Neural cell (in vitro differentiated cells): ENCODE measurements around the gene BCAS1. TPM values are rescaled to one million over a fixed set of nuclear protein-coding genes. Genes with fewer than 3 reads are reported as not detected.

ENCODE experiments used
- H2AFZ ChIP-seq: fragments of 200-600, 300-800 bp; sonication (generic), shearing (Covaris generic); 2 replicates; pipeline ENCODE4 v1.6.0; 2014; ENCODE audit warnings: low read depth, mild to moderate bottlenecking, antibody characterized with exemption, low read length, moderate library complexity
- H3F3A ChIP-seq: fragments of 200-600 bp; shearing (Covaris generic); 2 replicates; pipeline ENCODE4 v1.6.1; 2016; ENCODE audit warnings: mild to moderate bottlenecking, moderate library complexity, mixed read lengths, antibody characterized with exemption, low read length; ENCODE audit not compliant: insufficient read depth, poor library complexity, severe bottlenecking
- H3K27ac ChIP-seq: fragments of 200-600, 300-800 bp; sonication (generic), shearing (Covaris generic); 2 replicates; pipeline ENCODE4 v1.5.1; 2014; ENCODE audit warnings: mild to moderate bottlenecking, low read length, moderate library complexity
- H3K27me3 ChIP-seq: fragments of 300-800, 200-600 bp; sonication (generic), shearing (Covaris generic); 2 replicates; pipeline ENCODE4 v1.6.0; 2014; ENCODE audit warnings: mild to moderate bottlenecking, low read depth, low read length, moderate library complexity; ENCODE audit not compliant: insufficient read depth
- H3K36me3 ChIP-seq: fragments of 300-800, 200-600 bp; sonication (generic), shearing (Covaris generic); 2 replicates; pipeline ENCODE4 v1.5.1; 2014; ENCODE audit warnings: mild to moderate bottlenecking, antibody characterized with exemption, low read length, moderate library complexity; ENCODE audit not compliant: insufficient read depth
- H3K4me2 ChIP-seq: fragments of 300-800, 200-600 bp; sonication (generic), shearing (Covaris generic); 2 replicates; pipeline ENCODE4 v1.6.0; 2014; ENCODE audit warnings: mild to moderate bottlenecking, low read length
- H3K4me3 ChIP-seq: fragments of 300-800, 200-600 bp; sonication (generic), shearing (Covaris generic); 2 replicates; pipeline ENCODE4 v1.5.1; 2014; ENCODE audit warnings: mild to moderate bottlenecking, low read length, moderate library complexity
- H3K79me2 ChIP-seq: fragments of 200-600 bp; shearing (Covaris generic); replicated peaks from 2 replicates; pipeline ENCODE4 v1.6.0; 2014; ENCODE audit warnings: mild to moderate bottlenecking, low read length, moderate library complexity; ENCODE audit not compliant: insufficient read depth
- H3K9ac ChIP-seq: fragments of 300-800, 200-600 bp; sonication (generic), shearing (Covaris generic); 2 replicates; pipeline ENCODE4 v1.6.1; 2016; ENCODE audit warnings: mild to moderate bottlenecking, low read length, mixed read lengths
- H3K9me2 ChIP-seq: fragments of 200-600 bp; shearing (Covaris generic); 2 replicates; pipeline ENCODE4 v1.6.1; 2016; ENCODE audit warnings: mild to moderate bottlenecking, low read length, mixed read lengths; ENCODE audit not compliant: insufficient read depth
- H3K9me3 ChIP-seq: fragments of 200-600, 300-800 bp; sonication (generic), shearing (Covaris generic); 2 replicates; pipeline ENCODE4 v1.6.1; 2016; ENCODE audit warnings: mild to moderate bottlenecking, mixed run types, low read length, moderate library complexity, mixed read lengths
- H4K20me1 ChIP-seq: fragments of 200-600 bp; shearing (Covaris generic); 2 replicates; pipeline ENCODE4 v1.6.1; 2016; ENCODE audit warnings: mild to moderate bottlenecking, mixed run types; ENCODE audit not compliant: insufficient read depth
- EP300 ChIP-seq: fragments of 450-650 bp; conservative IDR thresholded peaks from 2 replicates; pipeline ENCODE4 v1.6.1; 2014; ENCODE audit warnings: antibody characterized with exemption, mild to moderate bottlenecking, moderate library complexity; ENCODE audit not compliant: poor library complexity, severe bottlenecking
- EZH2 ChIP-seq: fragments of 200-600, 300-800 bp; shearing (Covaris generic), sonication (generic); IDR thresholded peaks from 2 replicates; pipeline ENCODE4 v1.6.1; 2014; ENCODE audit warnings: antibody characterized with exemption, low read length, borderline replicate concordance, mild to moderate bottlenecking; ENCODE audit not compliant: insufficient read depth, poor library complexity, severe bottlenecking
- MXI1 ChIP-seq: fragments of 450-650 bp; conservative IDR thresholded peaks from 2 replicates; pipeline ENCODE4 v1.6.1; 2014; ENCODE audit warnings: antibody characterized with exemption, mild to moderate bottlenecking; ENCODE audit not compliant: poor library complexity, severe bottlenecking
- POLR2AphosphoS5 ChIP-seq: IDR thresholded peaks from 2 replicates; pipeline ENCODE4 v1.6.1; 2012
- RAD21 ChIP-seq: fragments of 450-650 bp; conservative IDR thresholded peaks from 2 replicates; pipeline ENCODE4 v1.6.1; 2014; ENCODE audit warnings: antibody characterized with exemption, mild to moderate bottlenecking, moderate library complexity
- REST ChIP-seq: IDR thresholded peaks from 2 replicates; pipeline ENCODE4 v1.6.1; 2012; ENCODE audit warnings: borderline replicate concordance
- SMC3 ChIP-seq: fragments of 450-650 bp; conservative IDR thresholded peaks from 2 replicates; pipeline ENCODE4 v1.6.1; 2014; ENCODE audit warnings: antibody characterized with exemption, mild to moderate bottlenecking, moderate library complexity; ENCODE audit not compliant: poor library complexity
- TAF1 ChIP-seq: IDR thresholded peaks from 2 replicates; pipeline ENCODE4 v1.6.1; 2012; ENCODE audit warnings: low read depth
- polyA plus RNA-seq: library from polyadenylated mRNA; depleted of rRNA; stranded (reverse); fragments of >200 nt; gene quantifications from 2 replicates; pipeline ENCODE4 v1.2.3, GENCODE V29; 2014
- TF ChIP-seq, protein P1 (sequence below): fragments of 450-650 bp; IDR thresholded peaks from 2 replicates; pipeline ENCODE4 v1.5.1; 2014; ENCODE audit warnings: antibody characterized with exemption, mild to moderate bottlenecking, moderate library complexity; ENCODE audit not compliant: poor library complexity, severe bottlenecking

BCAS1 gene
- polyA plus RNA-seq, 1 donor from 2014 or later = not detected

DNA sequence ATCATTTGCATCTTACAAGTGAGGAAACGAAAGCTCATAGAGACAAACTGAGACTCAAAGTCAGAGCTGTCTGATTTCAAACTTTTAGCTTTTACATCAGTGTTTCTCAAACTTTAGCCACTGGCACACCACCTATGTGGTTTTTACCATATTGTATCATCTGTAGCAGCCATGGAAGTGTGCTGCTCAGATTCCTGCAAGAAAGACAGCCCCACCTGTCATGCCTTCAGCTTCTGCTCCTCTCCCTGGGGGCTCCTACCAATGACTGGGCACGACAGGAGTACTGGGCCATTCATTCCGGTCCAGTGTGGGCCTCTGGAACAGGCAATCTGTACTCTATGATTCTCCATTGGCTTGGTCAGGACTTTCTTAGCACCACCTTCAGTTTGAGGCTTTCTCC, 87.0 kb downstream of the BCAS1 start:
- Histone ChIP-seq H3K4me2 (no peak overlapping the region), H3K27ac (no peak overlapping the region), H3K4me3 (no peak overlapping the region), H3K36me3 (no peaks in the 10 kb centered on the region), H3K9me3 (no peaks in the 10 kb centered on the region), H4K20me1 (no peaks in the 10 kb centered on the region), H3K27me3 (no peaks in the 10 kb centered on the region), H3K79me2 (no peaks in the 10 kb centered on the region), H3F3A (no peaks in the 10 kb centered on the region), H3K9ac (no peak overlapping the region), H2AFZ (no peak overlapping the region), H3K9me2 (no peaks in the 10 kb centered on the region)
- no peak for TF ChIP-seq EZH2

- Histone ChIP-seq H3K27me3 (no peaks in the 10 kb centered on the region), H3K9ac (no peak overlapping the region), H3K36me3 (no peaks in the 10 kb centered on the region), H3K79me2 (no peaks in the 10 kb centered on the region), H3K27ac (no peak overlapping the region), H4K20me1 (no peaks in the 10 kb centered on the region), H2AFZ (no peak overlapping the region), H3F3A (no peaks in the 10 kb centered on the region), H3K9me3 (no peaks in the 10 kb centered on the region), H3K9me2 (no peaks in the 10 kb centered on the region), H3K4me2 (no peak overlapping the region), H3K4me3 (no peak overlapping the region)
- TF ChIP-seq, protein P1, sequence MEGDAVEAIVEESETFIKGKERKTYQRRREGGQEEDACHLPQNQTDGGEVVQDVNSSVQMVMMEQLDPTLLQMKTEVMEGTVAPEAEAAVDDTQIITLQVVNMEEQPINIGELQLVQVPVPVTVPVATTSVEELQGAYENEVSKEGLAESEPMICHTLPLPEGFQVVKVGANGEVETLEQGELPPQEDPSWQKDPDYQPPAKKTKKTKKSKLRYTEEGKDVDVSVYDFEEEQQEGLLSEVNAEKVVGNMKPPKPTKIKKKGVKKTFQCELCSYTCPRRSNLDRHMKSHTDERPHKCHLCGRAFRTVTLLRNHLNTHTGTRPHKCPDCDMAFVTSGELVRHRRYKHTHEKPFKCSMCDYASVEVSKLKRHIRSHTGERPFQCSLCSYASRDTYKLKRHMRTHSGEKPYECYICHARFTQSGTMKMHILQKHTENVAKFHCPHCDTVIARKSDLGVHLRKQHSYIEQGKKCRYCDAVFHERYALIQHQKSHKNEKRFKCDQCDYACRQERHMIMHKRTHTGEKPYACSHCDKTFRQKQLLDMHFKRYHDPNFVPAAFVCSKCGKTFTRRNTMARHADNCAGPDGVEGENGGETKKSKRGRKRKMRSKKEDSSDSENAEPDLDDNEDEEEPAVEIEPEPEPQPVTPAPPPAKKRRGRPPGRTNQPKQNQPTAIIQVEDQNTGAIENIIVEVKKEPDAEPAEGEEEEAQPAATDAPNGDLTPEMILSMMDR = no peak
- no peak for TF ChIP-seq TAF1
- no peak for TF ChIP-seq POLR2AphosphoS5
- TF ChIP-seq EP300 = no peak
- no peak for TF ChIP-seq EZH2
- TF ChIP-seq SMC3 = no peak
- TF ChIP-seq MXI1 = no peak
- TF ChIP-seq REST = no peak
- TF ChIP-seq RAD21 = no peak
Observed at GRCh38 chr20:53982624-53983023, 87.8 kb downstream of the BCAS1 start.
